ENCODE data around the gene RASSF5.

RASSF5 gene

GRCh38 chr1:206635978-206636345, 128.6 kb downstream of the RASSF5 start:
- no peak for DNase-seq (ENCODE audit: low read depth)

GRCh38 chr1:206636671-206637070, 129.3 kb downstream of the RASSF5 start:
- DNase-seq (ENCODE audit: low read depth): no peak

DNA sequence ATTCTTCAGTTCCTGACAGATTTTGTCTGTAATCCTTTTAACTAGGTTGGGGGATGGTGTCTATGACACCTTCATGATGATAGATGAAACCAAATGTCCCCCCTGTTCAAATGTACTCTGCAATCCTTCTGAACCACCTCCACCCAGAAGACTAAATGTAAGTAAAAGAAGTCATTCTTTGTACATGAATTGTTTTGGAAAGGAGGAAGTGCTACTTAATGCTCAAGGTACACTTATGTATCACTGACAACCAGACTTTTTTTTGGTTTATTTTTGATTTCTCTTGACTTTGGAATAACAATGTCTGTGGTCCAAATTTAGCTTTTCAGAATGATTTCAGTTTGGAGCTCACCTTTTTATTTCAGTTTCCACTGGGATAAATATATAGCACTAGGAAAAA, 130.3 kb downstream of the RASSF5 start:
- no peak for DNase-seq (ENCODE audit: low read depth)
